Fibroblast of peridontal ligament (primary cell): Measurements from ENCODE around the gene TMED7.

ENCODE experiments used
- DNase-seq: peaks from one replicate; pipeline ENCODE4 v3.0.0-alpha.2; 2010; ENCODE audit errors: extremely low read depth

The TMED7 gene

GRCh38 chr5:115627295-115627865 is 1.5 kb upstream of the TMED7 start:
- DNase-seq, result no peak

GRCh38 chr5:115626445-115626823 is 598 bp upstream of the TMED7 start:
- peak; percentile 62 for DNase-seq

- no peak for DNase-seq
Measured at GRCh38 chr5:115624994-115625393, 842 bp downstream of the TMED7 start.

- DNase-seq, result no peak
Measured at GRCh38 chr5:115623658-115624057, 2.2 kb downstream of the TMED7 start.

GRCh38 chr5:115621365-115621900 is 4.4 kb downstream of the TMED7 start:
- no peak for DNase-seq

GRCh38 chr5:115616892-115617291 is 8.9 kb downstream of the TMED7 start:
- DNase-seq, result no peak

GRCh38 chr5:115616472-115616871 is 9.4 kb downstream of the TMED7 start:
- DNase-seq, result no peak

GRCh38 chr5:115611873-115612272 is 14.0 kb downstream of the TMED7 start:
- DNase-seq, result no peak

GRCh38 chr5:115607935-115608334 is 17.9 kb downstream of the TMED7 start:
- DNase-seq, result no peak

- DNase-seq, result no peak
Measured at GRCh38 chr5:115605436-115605835, 20.4 kb downstream of the TMED7 start.

- peak; percentile 63 for DNase-seq
Measured at GRCh38 chr5:115602591-115603125, 23.2 kb downstream of the TMED7 start.

GRCh38 chr5:115601701-115602590 is 23.9 kb downstream of the TMED7 start, which contains the start of gene TICAM2:
TICAM2 (minus strand) TSS chr5:115602479; CDS start chr5:115581256, 21,223 bp downstream.
- DNase-seq, result peak; percentile 52

- peak; percentile 41 for DNase-seq
Measured at GRCh38 chr5:115600766-115601165, 25.1 kb downstream of the TMED7 start.

GRCh38 chr5:115599924-115600323 is 25.9 kb downstream of the TMED7 start:
- DNase-seq, result no peak

- DNase-seq, result peak; percentile 72
Measured at GRCh38 chr5:115599502-115599901, 26.3 kb downstream of the TMED7 start.

GRCh38 chr5:115594128-115595047 is 31.4 kb downstream of the TMED7 start:
- DNase-seq, result peak; percentile 55

GRCh38 chr5:115589043-115589442 is 36.8 kb downstream of the TMED7 start:
- DNase-seq, result no peak

- DNase-seq, result no peak
Measured at GRCh38 chr5:115588640-115589039, 37.2 kb downstream of the TMED7 start.

GRCh38 chr5:115586525-115587146 is 39.2 kb downstream of the TMED7 start:
- peak; percentile 69 for DNase-seq

- peak; percentile 20 for DNase-seq
Measured at GRCh38 chr5:115585265-115585664, 40.6 kb downstream of the TMED7 start.

GRCh38 chr5:115584501-115584900 is 41.3 kb downstream of the TMED7 start:
- DNase-seq, result peak; percentile 28
